GM13977 (cell line): Measurements from ENCODE around the gene TRO.

ENCODE experiments used
- DNase-seq: peaks from one replicate; pipeline ENCODE4 v3.0.0; 2012; ENCODE audit warnings: low spot score
- in situ Hi-C: fragments of 300-500 bp; cut with MboI; formaldehyde crosslinking; loops from one replicate; pipeline ENCODE4 v1.12.0; 2022; ENCODE audit warnings: low sequenced_read_pairs, low pct_unique_long_range_greater_than_20kb, mixed read lengths, inconsistent platforms; ENCODE audit not compliant: unreplicated experiment
- TF ChIP-seq, protein P1 (sequence below): IDR thresholded peaks from 2 replicates; pipeline ENCODE4 v1.5.1; 2012; ENCODE audit warnings: mild to moderate bottlenecking, control low read depth; ENCODE audit not compliant: insufficient read depth; ENCODE audit errors: extremely low read depth, missing control alignments

The TRO gene, protein sequence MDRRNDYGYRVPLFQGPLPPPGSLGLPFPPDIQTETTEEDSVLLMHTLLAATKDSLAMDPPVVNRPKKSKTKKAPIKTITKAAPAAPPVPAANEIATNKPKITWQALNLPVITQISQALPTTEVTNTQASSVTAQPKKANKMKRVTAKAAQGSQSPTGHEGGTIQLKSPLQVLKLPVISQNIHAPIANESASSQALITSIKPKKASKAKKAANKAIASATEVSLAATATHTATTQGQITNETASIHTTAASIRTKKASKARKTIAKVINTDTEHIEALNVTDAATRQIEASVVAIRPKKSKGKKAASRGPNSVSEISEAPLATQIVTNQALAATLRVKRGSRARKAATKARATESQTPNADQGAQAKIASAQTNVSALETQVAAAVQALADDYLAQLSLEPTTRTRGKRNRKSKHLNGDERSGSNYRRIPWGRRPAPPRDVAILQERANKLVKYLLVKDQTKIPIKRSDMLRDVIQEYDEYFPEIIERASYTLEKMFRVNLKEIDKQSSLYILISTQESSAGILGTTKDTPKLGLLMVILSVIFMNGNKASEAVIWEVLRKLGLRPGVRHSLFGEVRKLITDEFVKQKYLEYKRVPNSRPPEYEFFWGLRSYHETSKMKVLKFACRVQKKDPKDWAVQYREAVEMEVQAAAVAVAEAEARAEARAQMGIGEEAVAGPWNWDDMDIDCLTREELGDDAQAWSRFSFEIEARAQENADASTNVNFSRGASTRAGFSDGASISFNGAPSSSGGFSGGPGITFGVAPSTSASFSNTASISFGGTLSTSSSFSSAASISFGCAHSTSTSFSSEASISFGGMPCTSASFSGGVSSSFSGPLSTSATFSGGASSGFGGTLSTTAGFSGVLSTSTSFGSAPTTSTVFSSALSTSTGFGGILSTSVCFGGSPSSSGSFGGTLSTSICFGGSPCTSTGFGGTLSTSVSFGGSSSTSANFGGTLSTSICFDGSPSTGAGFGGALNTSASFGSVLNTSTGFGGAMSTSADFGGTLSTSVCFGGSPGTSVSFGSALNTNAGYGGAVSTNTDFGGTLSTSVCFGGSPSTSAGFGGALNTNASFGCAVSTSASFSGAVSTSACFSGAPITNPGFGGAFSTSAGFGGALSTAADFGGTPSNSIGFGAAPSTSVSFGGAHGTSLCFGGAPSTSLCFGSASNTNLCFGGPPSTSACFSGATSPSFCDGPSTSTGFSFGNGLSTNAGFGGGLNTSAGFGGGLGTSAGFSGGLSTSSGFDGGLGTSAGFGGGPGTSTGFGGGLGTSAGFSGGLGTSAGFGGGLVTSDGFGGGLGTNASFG (N-terminal part only)

DNA sequence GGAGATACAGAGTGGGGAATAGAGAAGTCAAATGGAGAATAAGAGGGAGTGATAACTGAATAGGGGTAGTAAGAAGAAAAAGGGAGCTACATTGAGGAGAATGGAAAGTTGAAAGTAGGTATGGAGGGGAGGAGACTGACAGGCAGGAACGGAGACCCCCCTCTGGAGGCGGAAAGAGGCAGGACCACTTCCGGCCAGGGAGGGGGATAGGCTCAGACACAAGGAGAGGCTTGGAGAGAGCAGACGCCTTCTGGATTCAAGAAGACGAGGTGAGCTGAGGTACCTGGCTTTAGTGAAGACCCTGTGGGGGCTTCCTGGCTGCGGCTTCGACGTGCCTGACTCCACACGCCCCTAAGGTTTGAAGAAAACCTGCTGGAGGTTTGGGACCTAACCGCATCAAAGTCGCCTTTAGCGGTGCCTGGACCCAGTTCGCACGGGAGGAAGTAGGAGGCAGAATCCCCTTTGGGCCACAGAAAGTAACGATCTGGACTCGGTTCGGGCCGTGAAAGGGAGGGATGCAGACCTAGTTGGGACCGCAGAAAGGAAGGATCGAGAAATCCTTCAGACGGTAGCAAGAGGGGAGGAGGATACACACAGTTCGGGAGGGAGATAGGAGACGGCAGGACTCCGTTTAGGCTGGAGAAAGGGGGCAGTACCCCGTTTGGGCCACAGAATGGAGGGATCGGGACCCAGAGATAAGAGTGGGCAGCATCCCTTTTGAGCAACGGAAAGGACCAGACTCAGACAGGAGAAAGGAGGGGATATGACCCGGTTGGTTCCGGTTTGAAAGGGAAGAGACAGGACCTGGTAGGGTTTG lies at the start of gene TRO:
TSS of gene TRO (plus strand) at position 215 of the 817 bp plus-strand sequence. CDS start 1,423 bp downstream, outside the sequence.
- no peak for DNase-seq
- TF ChIP-seq, protein P1, sequence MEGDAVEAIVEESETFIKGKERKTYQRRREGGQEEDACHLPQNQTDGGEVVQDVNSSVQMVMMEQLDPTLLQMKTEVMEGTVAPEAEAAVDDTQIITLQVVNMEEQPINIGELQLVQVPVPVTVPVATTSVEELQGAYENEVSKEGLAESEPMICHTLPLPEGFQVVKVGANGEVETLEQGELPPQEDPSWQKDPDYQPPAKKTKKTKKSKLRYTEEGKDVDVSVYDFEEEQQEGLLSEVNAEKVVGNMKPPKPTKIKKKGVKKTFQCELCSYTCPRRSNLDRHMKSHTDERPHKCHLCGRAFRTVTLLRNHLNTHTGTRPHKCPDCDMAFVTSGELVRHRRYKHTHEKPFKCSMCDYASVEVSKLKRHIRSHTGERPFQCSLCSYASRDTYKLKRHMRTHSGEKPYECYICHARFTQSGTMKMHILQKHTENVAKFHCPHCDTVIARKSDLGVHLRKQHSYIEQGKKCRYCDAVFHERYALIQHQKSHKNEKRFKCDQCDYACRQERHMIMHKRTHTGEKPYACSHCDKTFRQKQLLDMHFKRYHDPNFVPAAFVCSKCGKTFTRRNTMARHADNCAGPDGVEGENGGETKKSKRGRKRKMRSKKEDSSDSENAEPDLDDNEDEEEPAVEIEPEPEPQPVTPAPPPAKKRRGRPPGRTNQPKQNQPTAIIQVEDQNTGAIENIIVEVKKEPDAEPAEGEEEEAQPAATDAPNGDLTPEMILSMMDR, result no peak
- in situ Hi-C loops, result no loop called here

DNA sequence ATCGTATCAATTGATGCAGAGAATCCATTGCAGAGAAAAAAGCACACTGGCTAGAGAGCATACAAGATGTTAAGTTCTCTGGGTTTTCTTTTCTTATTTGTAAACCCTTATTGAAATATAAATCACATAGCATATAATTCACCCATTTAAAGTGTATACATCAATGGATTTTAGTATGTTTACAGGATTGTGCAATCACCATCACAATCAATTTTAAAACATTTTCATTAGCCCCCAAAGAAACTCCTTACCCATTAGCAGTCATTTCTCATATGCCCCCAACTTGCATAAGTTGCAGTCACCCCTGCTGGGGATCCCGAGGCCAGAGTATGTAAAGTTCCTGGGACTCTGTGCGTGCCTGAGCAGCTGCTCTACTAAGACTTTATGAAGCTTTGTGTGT lies 34.9 kb upstream of the TRO start:
- in situ Hi-C loops, result no loop called here
- TF ChIP-seq, protein P1, result no peak
- no peak for DNase-seq

DNA sequence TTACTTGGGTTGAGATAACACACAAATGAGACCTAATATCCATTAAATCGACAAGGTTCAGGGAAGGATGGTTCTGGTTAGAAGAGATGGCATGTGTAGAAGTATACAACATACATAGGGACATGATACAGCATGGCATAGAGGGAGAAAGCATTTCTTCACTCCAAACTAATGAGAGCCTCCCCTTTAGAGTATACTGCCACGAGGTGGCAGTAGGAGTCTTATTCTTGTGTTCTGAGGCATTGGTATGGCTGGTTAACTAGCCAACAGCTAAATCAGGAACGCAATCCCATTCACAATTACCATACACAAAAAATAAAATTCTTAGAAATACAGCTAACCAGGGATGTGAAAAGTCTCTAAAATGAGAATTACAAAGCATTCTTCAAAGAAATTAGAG lies 29.1 kb upstream of the TRO start:
- TF ChIP-seq, protein P1, result peak; percentile 55
- DNase-seq, result peak; percentile 25
- in situ Hi-C loops, result no loop called here

DNA sequence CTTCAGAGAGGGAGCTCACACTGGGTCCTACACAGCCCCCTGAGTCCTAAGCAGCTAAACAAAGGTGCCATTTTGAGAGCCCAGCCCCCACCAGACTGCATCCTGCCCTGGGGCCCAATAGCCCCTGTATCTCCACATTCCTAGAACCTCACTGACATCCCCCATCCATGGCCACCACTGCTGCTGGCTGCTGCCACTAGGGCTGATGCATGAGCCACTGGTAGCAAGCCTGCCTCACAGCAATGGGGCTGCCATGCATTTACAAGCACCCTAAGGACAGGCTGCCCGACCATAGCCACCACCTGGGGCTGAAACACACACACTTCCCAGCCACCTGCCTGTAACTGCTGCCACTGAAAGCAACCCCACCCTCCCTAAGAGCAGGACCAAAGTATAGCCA lies 26.5 kb upstream of the TRO start:
- TF ChIP-seq, protein P1, result no peak
- DNase-seq, result no peak
- in situ Hi-C loops, result no loop called here

DNA sequence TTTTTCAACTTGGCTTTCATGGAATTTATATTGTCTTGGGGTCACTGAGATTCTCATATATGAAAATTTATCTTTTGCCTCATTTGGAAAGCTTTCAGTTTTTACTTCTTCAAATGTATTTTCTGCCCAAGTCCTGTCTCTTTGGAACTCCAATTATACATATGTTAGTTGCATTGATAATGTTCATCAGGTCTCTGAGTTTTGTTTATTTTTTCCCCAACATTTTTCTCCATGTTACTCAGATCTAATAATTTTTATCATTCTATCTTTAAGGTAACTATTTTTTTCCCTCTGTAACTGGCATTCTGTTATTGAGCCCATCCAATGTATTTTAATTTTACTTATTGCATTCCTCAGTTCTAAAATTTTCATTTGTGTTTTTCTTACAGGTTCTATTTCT lies 10.7 kb upstream of the TRO start:
- TF ChIP-seq, protein P1, result no peak
- no peak for DNase-seq
- in situ Hi-C loops, result no loop called here
